Heart right ventricle (tissue), 16 donors: Measurements from ENCODE around the gene MOB3C. TPM values are rescaled to one million over a fixed set of nuclear protein-coding genes. Genes with fewer than 3 reads are reported as not detected.
A peak's percentile ranks its signal among the peaks of the same experiment; 100 is the strongest.

Experiments
- ATAC-seq, 8 donors: fragments of 200-7000 bp; cut with Tn5 transposase; one replicate each; pipeline ENCODE4 v1.9.1; 2020; ENCODE audit warnings: mild to moderate bottlenecking in 8 of 8, moderate library complexity in 8 of 8, moderate number of reproducible peaks in 1 of 8
- DNase-seq, 2 donors: peaks; one replicate each; pipeline ENCODE4 v3.0.0-alpha.2; 2020
- H3K27ac ChIP-seq, 10 donors: fragments of 200-600 bp; sonication (generic) in 2 of 10; one replicate each; pipeline versions ENCODE4 v1.5.0 to v1.8.0; 2020 to 2022; ENCODE audit warnings: mild to moderate bottlenecking in 3 of 10
- H3K27me3 ChIP-seq, 7 donors: fragments of 200-600 bp; one replicate each; pipeline ENCODE4 v1.8.0; 2021 to 2022; ENCODE audit warnings: mild to moderate bottlenecking in 2 of 7
- H3K36me3 ChIP-seq, 9 donors: fragments of 200-600 bp; sonication (generic) in 1 of 9; one replicate each; pipeline versions ENCODE4 v1.5.0 to v1.8.0; 2020 to 2022; ENCODE audit warnings: mild to moderate bottlenecking in 2 of 9
- H3K4me1 ChIP-seq, 9 donors: fragments of 200-600 bp; sonication (generic) in 1 of 9; one replicate each; pipeline versions ENCODE4 v1.5.0 to v1.8.0; 2020 to 2022; ENCODE audit warnings: mild to moderate bottlenecking in 4 of 9
- H3K4me3 ChIP-seq, 10 donors: fragments of 200-600 bp; sonication (generic) in 2 of 10; one replicate each; pipeline versions ENCODE4 v1.5.0 to v1.8.0; 2020 to 2022; ENCODE audit warnings: mild to moderate bottlenecking in 7 of 10, moderate library complexity in 2 of 10
- H3K9me3 ChIP-seq, 11 donors: fragments of 200-600 bp in 10 of 11; sonication (generic) in 2 of 11; one replicate each; pipeline versions ENCODE4 v1.5.0 to v1.8.0; 2013 to 2022; ENCODE audit warnings: mild to moderate bottlenecking in 2 of 11, control low read depth in 1 of 11, moderate library complexity in 1 of 11
- WGBS, 2 donors: extraction: QIAGEN DNeasy Blood & Tissue Kit; methylation state at CpG; one replicate each; pipeline ENCODE4 v1.1.7; 2013; ENCODE audit warnings: inconsistent platforms in 1 of 2; 5-methylcytosine and 5-hydroxymethylcytosine counted together
- intact Hi-C, 10 donors: fragments of 100-400 bp; cut with DNase I; formaldehyde crosslinking; loops; one replicate each; pipeline versions ENCODE4 v1.11.1 to v1.14.2; 2022
- polyA plus RNA-seq, 2 donors: library from polyadenylated mRNA; stranded (reverse); fragments of 200-250 nt; gene quantifications; one replicate each; pipeline ENCODE4 v1.2.3, GENCODE V29; 2013
- total RNA-seq, 10 donors: library from RNA; stranded (reverse); fragmentation: NEBNext Ultra II Directional in 3 of 10; extraction: Animal tissue kit (Norgen Biotek cat#: 25700) in 3 of 10; gene quantifications; one replicate each; pipeline versions ENCODE4 v1.2.1 to v1.2.4, GENCODE V29; 2021 to 2023
- TF ChIP-seq, protein P1 (sequence below), 9 donors: fragments of 200-600 bp; sonication (generic) in 2 of 9; IDR thresholded peaks; one replicate each; pipeline versions ENCODE4 v1.5.0 to v1.8.0; 2021 to 2022; ENCODE audit warnings: antibody characterized with exemption in 9 of 9, mild to moderate bottlenecking in 5 of 9, moderate library complexity in 1 of 9
- donor health status: Arrhythmogenic right ventricular cardiomyopathy.
- donor health status: ischemic (EF 13 %, LVEDD 7.1; RV severe dilation, severe dysfunction).
- donor health status: healthy with polysubstance abuse.
- donor health status: DM: no; HTN: yes; CAD: no.
- donor health status: DM: no; HTN: no; CAD: no.
- donor health status: ischemic (EF 25% LVEDD 6.9; RV normal size, moderate dysfunction).
- donor health status: ischemic (EF 25% LVEDD 5.7; RV mildly dilated, moderate dysfunction).
- donor health status: healthy.
- donor health status: DM: yes; HTN: yes; CAD: no.
- donor health status: Ischemic cardiomyopathy.
- donor health status: ischemic (EF 35%, LVEDD 5.7; RV mildly dilated, moderate dysfunction).
- donor health status: nonischemic (EF 11% LVEDD 7.7; RV severe dilation, severe dysfunction).
- donor health status: DM: yes; HTN: yes; CAD: no.
- donor health status: PGD.
- donor health status: ischemic (EF 29% LVEDD 5.4; RV normal size, mild dysfunction).
- donor health status: nonischemic (EF 23%, LVEDD 6.1; RV moderate dilation, normal function).

MOB3C gene
- total and polyA plus RNA-seq, 12 donors, result 7.9 to 16.9 (median 10.8) TPM

DNA sequence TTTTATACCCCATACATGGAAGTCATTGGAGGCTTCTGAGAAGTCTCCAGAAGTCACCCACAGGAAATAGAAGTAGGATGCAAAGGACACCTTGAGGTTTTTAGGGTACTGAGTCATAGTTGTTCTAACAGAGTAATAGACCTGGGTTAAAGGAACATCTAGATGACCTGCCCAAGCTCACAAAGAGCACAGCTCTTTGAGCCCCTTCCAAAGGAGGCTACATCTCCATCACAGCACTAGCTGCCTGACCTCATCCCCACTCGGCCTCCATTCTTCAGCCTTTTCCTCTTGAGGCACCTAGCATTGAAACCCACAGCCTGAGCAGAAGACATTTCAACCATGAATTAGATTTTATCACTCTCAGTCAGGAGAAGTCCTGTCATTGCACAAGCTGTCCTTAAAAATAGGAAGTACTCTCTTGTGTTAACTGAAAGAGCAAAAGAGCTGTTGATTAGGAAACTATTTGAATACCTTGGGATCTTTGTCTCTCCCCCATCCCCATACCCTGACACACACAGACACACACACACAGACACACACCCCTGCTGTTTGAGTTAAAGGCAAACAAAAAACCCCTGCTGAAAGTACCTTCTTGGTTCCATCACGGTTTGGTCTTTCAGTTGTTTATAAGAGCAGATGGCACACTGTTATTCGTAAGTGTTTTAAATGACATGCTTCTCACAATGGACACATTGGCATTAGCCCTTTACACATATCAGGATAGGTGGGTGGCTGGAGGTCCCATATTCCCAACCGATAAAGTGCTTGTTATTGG is 34.7 kb downstream of the MOB3C start:
- TF ChIP-seq, protein P1, sequence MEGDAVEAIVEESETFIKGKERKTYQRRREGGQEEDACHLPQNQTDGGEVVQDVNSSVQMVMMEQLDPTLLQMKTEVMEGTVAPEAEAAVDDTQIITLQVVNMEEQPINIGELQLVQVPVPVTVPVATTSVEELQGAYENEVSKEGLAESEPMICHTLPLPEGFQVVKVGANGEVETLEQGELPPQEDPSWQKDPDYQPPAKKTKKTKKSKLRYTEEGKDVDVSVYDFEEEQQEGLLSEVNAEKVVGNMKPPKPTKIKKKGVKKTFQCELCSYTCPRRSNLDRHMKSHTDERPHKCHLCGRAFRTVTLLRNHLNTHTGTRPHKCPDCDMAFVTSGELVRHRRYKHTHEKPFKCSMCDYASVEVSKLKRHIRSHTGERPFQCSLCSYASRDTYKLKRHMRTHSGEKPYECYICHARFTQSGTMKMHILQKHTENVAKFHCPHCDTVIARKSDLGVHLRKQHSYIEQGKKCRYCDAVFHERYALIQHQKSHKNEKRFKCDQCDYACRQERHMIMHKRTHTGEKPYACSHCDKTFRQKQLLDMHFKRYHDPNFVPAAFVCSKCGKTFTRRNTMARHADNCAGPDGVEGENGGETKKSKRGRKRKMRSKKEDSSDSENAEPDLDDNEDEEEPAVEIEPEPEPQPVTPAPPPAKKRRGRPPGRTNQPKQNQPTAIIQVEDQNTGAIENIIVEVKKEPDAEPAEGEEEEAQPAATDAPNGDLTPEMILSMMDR (IDR thresholded peaks at IDR 0.05), result no peak
- ATAC-seq, result peak in 3 of 8 donors; percentile 11 to 38 (median 14)
- no peak for DNase-seq
- H3K27ac ChIP-seq, result peak overlapping the region in 1 of 10 donors; percentile 86
- peaks cover 0 to 80% (median 0%) of the 10 kb centered on the region in 9 donors for H3K4me1 ChIP-seq
- peaks cover 0 to 100% (median 60%) of the 10 kb centered on the region in 9 donors for H3K36me3 ChIP-seq
- no peaks in the 10 kb centered on the region for H3K9me3 ChIP-seq
- H3K27me3 ChIP-seq, result no peaks in the 10 kb centered on the region
- intact Hi-C loops, result no loop called here
- H3K4me3 ChIP-seq, result no peak overlapping the region
- 83 to 87% methylated on average over 4 of the region's 4 CpGs for WGBS, 2 donors

GRCh38 chr1:46580140-46580903 is 36.3 kb downstream of the MOB3C start:
- peak overlapping the region in 1 of 10 donors; percentile 86 for H3K27ac ChIP-seq

DNA sequence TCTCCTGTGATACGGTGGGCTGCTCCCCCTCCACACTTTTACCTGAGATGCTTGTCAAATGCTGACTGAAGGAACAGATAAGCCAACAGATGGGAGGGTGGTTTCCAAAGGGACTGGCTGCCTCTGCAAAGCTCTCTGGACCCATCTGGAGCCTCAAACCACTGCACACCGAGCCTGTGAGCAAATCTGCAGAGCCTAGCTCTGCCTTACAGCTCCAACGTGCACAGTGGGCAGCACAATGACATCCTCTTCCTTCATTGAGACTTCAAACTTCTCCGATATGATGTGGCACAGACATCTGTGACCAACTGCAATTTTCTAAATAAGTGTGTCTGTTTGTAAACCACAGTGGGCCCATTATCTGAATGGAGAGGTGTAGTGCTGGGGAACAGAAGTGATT is 38.9 kb downstream of the MOB3C start:
- Histone ChIP-seq H3K27ac (no peak overlapping the region), H3K4me1 (peaks cover 0 to 42% (median 6%) of the 10 kb centered on the region in 9 donors), H3K4me3 (no peak overlapping the region), H3K9me3 (no peaks in the 10 kb centered on the region), H3K27me3 (no peaks in the 10 kb centered on the region), H3K36me3 (peaks cover 0 to 94% (median 38%) of the 10 kb centered on the region in 9 donors)
- DNase-seq (no peak), ATAC-seq (no peak)
- TF ChIP-seq, protein P1 (IDR thresholded peaks at IDR 0.05), result no peak
- WGBS, 2 donors, result 83 to 91% methylated on average over 4 of the region's 4 CpGs
- intact Hi-C loops, result no loop called here

More at GRCh38 chr1:46580140-46580903, 36.3 kb downstream of the MOB3C start:
- peaks cover 0 to 100% (median 58%) of the 10 kb centered on the region in 9 donors for H3K36me3 ChIP-seq
- H3K27me3 ChIP-seq, result no peaks in the 10 kb centered on the region
- TF ChIP-seq, protein P1 (IDR thresholded peaks at IDR 0.05), result no peak
- no peaks in the 10 kb centered on the region for H3K9me3 ChIP-seq
- peaks cover 0 to 66% (median 0%) of the 10 kb centered on the region in 9 donors for H3K4me1 ChIP-seq
- no peak overlapping the region for H3K4me3 ChIP-seq
- peak in 1 of 8 donors; percentile 16 for ATAC-seq
- no peak for DNase-seq
- 88 to 93% methylated on average over 6 of the region's 6 CpGs for WGBS, 2 donors
- intact Hi-C loops, result no loop called here

DNA sequence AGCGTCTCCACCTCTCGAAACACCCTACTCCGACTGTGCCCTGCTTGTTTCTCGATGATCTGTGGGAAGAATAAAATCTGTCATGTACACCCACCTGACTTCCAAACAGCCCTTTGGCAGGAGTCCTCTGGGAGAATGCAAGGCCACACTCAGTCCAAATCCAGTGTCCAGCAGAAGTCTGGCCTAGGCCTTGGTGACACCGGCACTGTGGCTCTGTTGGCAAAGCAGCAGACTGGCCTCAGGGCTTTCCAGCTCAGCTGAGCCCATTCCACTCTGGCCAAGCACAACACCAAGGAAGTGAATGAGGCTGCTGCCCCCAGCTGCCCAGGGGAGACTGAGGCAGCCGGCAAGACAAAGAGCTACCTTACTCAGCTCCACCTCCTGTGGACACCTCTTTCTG is 40.0 kb downstream of the MOB3C start:
- DNase-seq (no peak), ATAC-seq (no peak)
- Histone ChIP-seq H3K9me3 (no peaks in the 10 kb centered on the region), H3K36me3 (peaks cover 0 to 95% (median 27%) of the 10 kb centered on the region in 9 donors), H3K4me3 (no peak overlapping the region), H3K27ac (peak overlapping the region in 1 of 10 donors; percentile 20), H3K4me1 (peaks cover 0 to 32% (median 10%) of the 10 kb centered on the region in 9 donors), H3K27me3 (no peaks in the 10 kb centered on the region)
- WGBS, 2 donors, result 81 to 90% methylated on average over 6 of the region's 6 CpGs
- TF ChIP-seq, protein P1 (IDR thresholded peaks at IDR 0.05), result no peak
- intact Hi-C loops, result no loop called here
